ENCODE measurements around the gene ADM2. TPM values are rescaled to one million over a fixed set of nuclear protein-coding genes. Genes with fewer than 3 reads are reported as not detected.

The ADM2 gene
- total RNA-seq, 1 experiment from 2014 or later, result 10.9 TPM

- H3K36me3 Mint-ChIP-seq, result peaks cover 4% of the 10 kb centered on the region
- no peak overlapping the region for H3K27ac Mint-ChIP-seq
- TF ChIP-seq, protein P1, sequence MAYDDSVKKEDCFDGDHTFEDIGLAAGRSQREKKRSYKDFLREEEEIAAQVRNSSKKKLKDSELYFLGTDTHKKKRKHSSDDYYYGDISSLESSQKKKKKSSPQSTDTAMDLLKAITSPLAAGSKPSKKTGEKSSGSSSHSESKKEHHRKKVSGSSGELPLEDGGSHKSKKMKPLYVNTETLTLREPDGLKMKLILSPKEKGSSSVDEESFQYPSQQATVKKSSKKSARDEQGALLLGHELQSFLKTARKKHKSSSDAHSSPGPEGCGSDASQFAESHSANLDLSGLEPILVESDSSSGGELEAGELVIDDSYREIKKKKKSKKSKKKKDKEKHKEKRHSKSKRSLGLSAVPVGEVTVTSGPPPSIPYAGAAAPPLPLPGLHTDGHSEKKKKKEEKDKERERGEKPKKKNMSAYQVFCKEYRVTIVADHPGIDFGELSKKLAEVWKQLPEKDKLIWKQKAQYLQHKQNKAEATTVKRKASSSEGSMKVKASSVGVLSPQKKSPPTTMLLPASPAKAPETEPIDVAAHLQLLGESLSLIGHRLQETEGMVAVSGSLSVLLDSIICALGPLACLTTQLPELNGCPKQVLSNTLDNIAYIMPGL (CRISPR knock-in tag; IDR thresholded peaks at IDR 0.05), result no peak
- TF ChIP-seq ERG (CRISPR knock-in tag; IDR thresholded peaks at IDR 0.05) (no peak), SOX15 (CRISPR knock-in tag; IDR thresholded peaks at IDR 0.05) (no peak), RELA (CRISPR knock-in tag; IDR thresholded peaks at IDR 0.05; ENCODE audit: borderline replicate concordance) (no peak), ZNF138 (CRISPR knock-in tag; conservative IDR thresholded peaks at IDR 0.05) (no peak), NR3C1 (CRISPR knock-in tag; conservative IDR thresholded peaks at IDR 0.05; ENCODE audit: low read depth) (no peak), ZMAT4 (CRISPR knock-in tag; IDR thresholded peaks at IDR 0.05) (no peak), TP53 (CRISPR knock-in tag; IDR thresholded peaks at IDR 0.05) (no peak), NFATC4 (CRISPR knock-in tag; IDR thresholded peaks at IDR 0.05) (no peak), JUN (CRISPR knock-in tag; IDR thresholded peaks at IDR 0.05) (no peak)
- TF ChIP-seq, protein P2, sequence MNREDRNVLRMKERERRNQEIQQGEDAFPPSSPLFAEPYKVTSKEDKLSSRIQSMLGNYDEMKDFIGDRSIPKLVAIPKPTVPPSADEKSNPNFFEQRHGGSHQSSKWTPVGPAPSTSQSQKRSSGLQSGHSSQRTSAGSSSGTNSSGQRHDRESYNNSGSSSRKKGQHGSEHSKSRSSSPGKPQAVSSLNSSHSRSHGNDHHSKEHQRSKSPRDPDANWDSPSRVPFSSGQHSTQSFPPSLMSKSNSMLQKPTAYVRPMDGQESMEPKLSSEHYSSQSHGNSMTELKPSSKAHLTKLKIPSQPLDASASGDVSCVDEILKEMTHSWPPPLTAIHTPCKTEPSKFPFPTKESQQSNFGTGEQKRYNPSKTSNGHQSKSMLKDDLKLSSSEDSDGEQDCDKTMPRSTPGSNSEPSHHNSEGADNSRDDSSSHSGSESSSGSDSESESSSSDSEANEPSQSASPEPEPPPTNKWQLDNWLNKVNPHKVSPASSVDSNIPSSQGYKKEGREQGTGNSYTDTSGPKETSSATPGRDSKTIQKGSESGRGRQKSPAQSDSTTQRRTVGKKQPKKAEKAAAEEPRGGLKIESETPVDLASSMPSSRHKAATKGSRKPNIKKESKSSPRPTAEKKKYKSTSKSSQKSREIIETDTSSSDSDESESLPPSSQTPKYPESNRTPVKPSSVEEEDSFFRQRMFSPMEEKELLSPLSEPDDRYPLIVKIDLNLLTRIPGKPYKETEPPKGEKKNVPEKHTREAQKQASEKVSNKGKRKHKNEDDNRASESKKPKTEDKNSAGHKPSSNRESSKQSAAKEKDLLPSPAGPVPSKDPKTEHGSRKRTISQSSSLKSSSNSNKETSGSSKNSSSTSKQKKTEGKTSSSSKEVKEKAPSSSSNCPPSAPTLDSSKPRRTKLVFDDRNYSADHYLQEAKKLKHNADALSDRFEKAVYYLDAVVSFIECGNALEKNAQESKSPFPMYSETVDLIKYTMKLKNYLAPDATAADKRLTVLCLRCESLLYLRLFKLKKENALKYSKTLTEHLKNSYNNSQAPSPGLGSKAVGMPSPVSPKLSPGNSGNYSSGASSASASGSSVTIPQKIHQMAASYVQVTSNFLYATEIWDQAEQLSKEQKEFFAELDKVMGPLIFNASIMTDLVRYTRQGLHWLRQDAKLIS (CRISPR knock-in tag; IDR thresholded peaks at IDR 0.05; ENCODE audit: borderline replicate concordance), result no peak
- TF ChIP-seq, protein P3, sequence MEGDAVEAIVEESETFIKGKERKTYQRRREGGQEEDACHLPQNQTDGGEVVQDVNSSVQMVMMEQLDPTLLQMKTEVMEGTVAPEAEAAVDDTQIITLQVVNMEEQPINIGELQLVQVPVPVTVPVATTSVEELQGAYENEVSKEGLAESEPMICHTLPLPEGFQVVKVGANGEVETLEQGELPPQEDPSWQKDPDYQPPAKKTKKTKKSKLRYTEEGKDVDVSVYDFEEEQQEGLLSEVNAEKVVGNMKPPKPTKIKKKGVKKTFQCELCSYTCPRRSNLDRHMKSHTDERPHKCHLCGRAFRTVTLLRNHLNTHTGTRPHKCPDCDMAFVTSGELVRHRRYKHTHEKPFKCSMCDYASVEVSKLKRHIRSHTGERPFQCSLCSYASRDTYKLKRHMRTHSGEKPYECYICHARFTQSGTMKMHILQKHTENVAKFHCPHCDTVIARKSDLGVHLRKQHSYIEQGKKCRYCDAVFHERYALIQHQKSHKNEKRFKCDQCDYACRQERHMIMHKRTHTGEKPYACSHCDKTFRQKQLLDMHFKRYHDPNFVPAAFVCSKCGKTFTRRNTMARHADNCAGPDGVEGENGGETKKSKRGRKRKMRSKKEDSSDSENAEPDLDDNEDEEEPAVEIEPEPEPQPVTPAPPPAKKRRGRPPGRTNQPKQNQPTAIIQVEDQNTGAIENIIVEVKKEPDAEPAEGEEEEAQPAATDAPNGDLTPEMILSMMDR (IDR thresholded peaks at IDR 0.05), result no peak
- TF ChIP-seq, protein P4, sequence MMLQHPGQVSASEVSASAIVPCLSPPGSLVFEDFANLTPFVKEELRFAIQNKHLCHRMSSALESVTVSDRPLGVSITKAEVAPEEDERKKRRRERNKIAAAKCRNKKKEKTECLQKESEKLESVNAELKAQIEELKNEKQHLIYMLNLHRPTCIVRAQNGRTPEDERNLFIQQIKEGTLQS (CRISPR knock-in tag; conservative IDR thresholded peaks at IDR 0.05), result no peak
- TF ChIP-seq, protein P5, sequence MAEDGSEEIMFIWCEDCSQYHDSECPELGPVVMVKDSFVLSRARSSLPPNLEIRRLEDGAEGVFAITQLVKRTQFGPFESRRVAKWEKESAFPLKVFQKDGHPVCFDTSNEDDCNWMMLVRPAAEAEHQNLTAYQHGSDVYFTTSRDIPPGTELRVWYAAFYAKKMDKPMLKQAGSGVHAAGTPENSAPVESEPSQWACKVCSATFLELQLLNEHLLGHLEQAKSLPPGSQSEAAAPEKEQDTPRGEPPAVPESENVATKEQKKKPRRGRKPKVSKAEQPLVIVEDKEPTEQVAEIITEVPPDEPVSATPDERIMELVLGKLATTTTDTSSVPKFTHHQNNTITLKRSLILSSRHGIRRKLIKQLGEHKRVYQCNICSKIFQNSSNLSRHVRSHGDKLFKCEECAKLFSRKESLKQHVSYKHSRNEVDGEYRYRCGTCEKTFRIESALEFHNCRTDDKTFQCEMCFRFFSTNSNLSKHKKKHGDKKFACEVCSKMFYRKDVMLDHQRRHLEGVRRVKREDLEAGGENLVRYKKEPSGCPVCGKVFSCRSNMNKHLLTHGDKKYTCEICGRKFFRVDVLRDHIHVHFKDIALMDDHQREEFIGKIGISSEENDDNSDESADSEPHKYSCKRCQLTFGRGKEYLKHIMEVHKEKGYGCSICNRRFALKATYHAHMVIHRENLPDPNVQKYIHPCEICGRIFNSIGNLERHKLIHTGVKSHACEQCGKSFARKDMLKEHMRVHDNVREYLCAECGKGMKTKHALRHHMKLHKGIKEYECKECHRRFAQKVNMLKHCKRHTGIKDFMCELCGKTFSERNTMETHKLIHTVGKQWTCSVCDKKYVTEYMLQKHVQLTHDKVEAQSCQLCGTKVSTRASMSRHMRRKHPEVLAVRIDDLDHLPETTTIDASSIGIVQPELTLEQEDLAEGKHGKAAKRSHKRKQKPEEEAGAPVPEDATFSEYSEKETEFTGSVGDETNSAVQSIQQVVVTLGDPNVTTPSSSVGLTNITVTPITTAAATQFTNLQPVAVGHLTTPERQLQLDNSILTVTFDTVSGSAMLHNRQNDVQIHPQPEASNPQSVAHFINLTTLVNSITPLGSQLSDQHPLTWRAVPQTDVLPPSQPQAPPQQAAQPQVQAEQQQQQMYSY (CRISPR knock-in tag; IDR thresholded peaks at IDR 0.05), result no peak
- no peaks in the 10 kb centered on the region for H3K4me1 Mint-ChIP-seq
- no peak overlapping the region for H3K4me3 Mint-ChIP-seq
- ChIA-PET POLR2A (no interaction called here), CTCF (interaction anchor here (0.5 to 1.0 kb wide), 4 partner anchors 17 to 87 kb away, joined by 3 to 6 read pairs (median 4); partner anchors contain the start of gene SCO2)
- DNase-seq (ENCODE audit: low spot score), result no peak
- ATAC-seq, result no peak
- no peaks in the 10 kb centered on the region for H3K9me3 Mint-ChIP-seq
- H3K27me3 Mint-ChIP-seq (ENCODE audit: low read depth), result no peaks in the 10 kb centered on the region
These were observed 42.8 kb upstream of the ADM2 start for GRCh38 chr22:50438305-50439275.
